OCI-LY7 (cell line): ENCODE results near the gene CALCB. TPM values are rescaled to one million over a fixed set of nuclear protein-coding genes. Genes with fewer than 3 reads are reported as not detected.

Experiments
- BruUV-seq: library from RNA; stranded (reverse); fragments of 400-500 nt; replicated peaks from 2 replicates; lab custom pipeline; 2021; lab: Mats Ljungman, UMichigan
- CTCF ChIA-PET: fragments of 300-600 bp; sonication (Branson Sonifier 250); formaldehyde crosslinking; loops from one replicate; lab custom pipeline; 2022; ENCODE audit warnings: antibody characterized with exemption; ENCODE audit not compliant: unreplicated experiment; lab: Charles Lee
- POLR2A ChIA-PET: fragments of 300-600 bp; sonication (Branson Sonifier 250); formaldehyde crosslinking; loops from one replicate; lab custom pipeline; 2022; ENCODE audit warnings: antibody characterized with exemption; lab: Charles Lee
- DNase-seq: peaks from one replicate; pipeline ENCODE4 v3.0.0-alpha.2; 2015; ENCODE audit warnings: low spot score
- H2AFZ ChIP-seq: fragments of 200-600 bp; sonication (generic), shearing (Covaris generic); 2 replicates; pipeline ENCODE4 v1.6.1; 2014; ENCODE audit warnings: mild to moderate bottlenecking, antibody characterized with exemption, low read length, moderate library complexity
- H3K27ac ChIP-seq: fragments of 200-600 bp; sonication (generic); 2 replicates; pipeline ENCODE4 v1.5.1; 2014; ENCODE audit warnings: mixed run types, low read depth, mild to moderate bottlenecking, moderate library complexity, low read length, inconsistent platforms; ENCODE audit not compliant: poor library complexity, severe bottlenecking
- H3K36me3 ChIP-seq: fragments of 200-600 bp; sonication (generic); 2 replicates; pipeline ENCODE4 v1.6.1; 2014; ENCODE audit warnings: mild to moderate bottlenecking, antibody characterized with exemption, low read length, moderate library complexity, mixed read lengths; ENCODE audit not compliant: insufficient read depth
- H3K4me1 ChIP-seq: fragments of 200-600 bp; sonication (generic); 2 replicates; pipeline ENCODE4 v1.5.1; 2014; ENCODE audit warnings: mild to moderate bottlenecking, low read length; ENCODE audit not compliant: insufficient read depth, poor library complexity, severe bottlenecking
- H3K4me2 ChIP-seq: fragments of 200-600 bp; sonication (generic); 2 replicates; pipeline ENCODE4 v1.6.1; 2014; ENCODE audit warnings: mild to moderate bottlenecking, low read length
- H3K4me3 ChIP-seq: fragments of 200-600 bp; sonication (generic); 2 replicates; pipeline ENCODE4 v1.5.1; 2014; ENCODE audit warnings: mild to moderate bottlenecking, low read depth, low read length; ENCODE audit not compliant: poor library complexity, severe bottlenecking
- H3K79me2 ChIP-seq: fragments of 200-600 bp; sonication (generic); 2 replicates; pipeline ENCODE4 v1.6.1; 2016; ENCODE audit warnings: low read depth, mild to moderate bottlenecking, low read length, moderate library complexity, mixed read lengths; ENCODE audit not compliant: insufficient read depth
- H3K9me2 ChIP-seq: fragments of 200-600 bp; sonication (generic); 2 replicates; pipeline ENCODE4 v1.6.1; 2016; ENCODE audit warnings: mild to moderate bottlenecking, low read length, mixed read lengths; ENCODE audit not compliant: insufficient read depth
- H3K9me3 ChIP-seq: fragments of 200-600 bp; sonication (generic); 2 replicates; pipeline ENCODE4 v1.6.1; 2014; ENCODE audit warnings: mild to moderate bottlenecking, mixed run types, low read length, mixed read lengths
- H4K20me1 ChIP-seq: fragments of 200-600 bp; sonication (generic); 2 replicates; pipeline ENCODE4 v1.6.1; 2014; ENCODE audit warnings: mild to moderate bottlenecking, antibody characterized with exemption, low read length, moderate library complexity, mixed read lengths; ENCODE audit not compliant: insufficient read depth
- CTCF ChIP-seq: fragments of 200-600 bp; sonication (generic); conservative IDR thresholded peaks from 2 replicates; pipeline ENCODE4 v1.5.1; 2014; ENCODE audit warnings: mild to moderate bottlenecking, antibody characterized with exemption, low read length, moderate library complexity, mixed read lengths
- EZH2phosphoT487 ChIP-seq: fragments of 200-600 bp; sonication (generic); IDR thresholded peaks from 2 replicates; pipeline ENCODE4 v1.6.1; 2018; ENCODE audit warnings: low read depth, borderline replicate concordance, mild to moderate bottlenecking, mixed run types, antibody characterized with exemption, low read length, moderate library complexity, mixed read lengths
- intact Hi-C: fragments of 100-400 bp; cut with micrococcal nuclease; formaldehyde crosslinking; loops from one replicate; pipeline ENCODE4 v1.10.0; 2022; ENCODE audit not compliant: unreplicated experiment
- total RNA-seq, 2 experiments: library from RNA; depleted of rRNA in 1 of 2; stranded (reverse); fragments of >200 nt in 1 of 2; shearing (Covaris generic) in 1 of 2; gene quantifications; 2 replicates each; pipeline ENCODE4 v1.2.3, GENCODE V29; 2014 to 2022

The CALCB gene
- total RNA-seq, 2 experiments from 2014 or later, result 0.44 TPM; not detected in 1

DNA sequence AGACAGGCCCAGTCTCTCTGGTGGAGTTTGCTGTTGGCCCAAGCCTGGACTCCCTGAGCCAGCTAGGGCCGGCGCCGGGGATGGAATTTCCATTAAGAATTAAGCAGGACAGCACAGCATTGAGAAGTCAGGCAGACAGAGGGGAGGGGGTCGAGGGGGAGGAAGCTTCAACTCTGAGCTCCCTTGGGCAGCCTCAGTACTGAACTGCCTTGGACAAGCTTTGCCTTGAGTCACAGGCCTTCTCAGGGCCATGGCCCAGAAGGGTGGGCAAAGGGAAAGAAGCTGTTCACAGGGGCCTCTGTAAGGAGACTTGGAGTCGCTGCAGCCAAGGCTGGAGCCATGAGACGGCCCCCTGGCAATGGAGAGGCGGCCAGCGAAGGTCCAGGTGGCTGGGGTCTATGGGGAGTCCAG lies 38.7 kb downstream of the CALCB start:
- Histone ChIP-seq H3K4me1 (peaks cover 74% of the 10 kb centered on the region), H2AFZ (no peak overlapping the region), H3K9me2 (no peaks in the 10 kb centered on the region)

GRCh38 chr11:15113381-15113780 lies 40.0 kb downstream of the CALCB start:
- H2AFZ ChIP-seq, result no peak overlapping the region
- peak overlapping the region; percentile 49 for H3K4me2 ChIP-seq
- intact Hi-C loops, result loop anchor here (2.0 kb wide), 1 partner anchor 207 kb away; no protein-coding TSS in a partner anchor
- no peaks in the 10 kb centered on the region for H4K20me1 ChIP-seq
- peaks cover 62% of the 10 kb centered on the region for H3K4me1 ChIP-seq
- peak; percentile 87 for DNase-seq
- no TSS peak for BruUV-seq
- no peak for TF ChIP-seq EZH2phosphoT487
- no peak for TF ChIP-seq CTCF
- H3K9me3 ChIP-seq, result no peaks in the 10 kb centered on the region
- no peaks in the 10 kb centered on the region for H3K9me2 ChIP-seq
- H3K27ac ChIP-seq, result peak overlapping the region; percentile 36
- ChIA-PET POLR2A (interaction anchor here (0.6 to 1.0 kb wide), 2 partner anchors 12 to 13 kb away, joined by 5 read pairs; no protein-coding TSS in a partner anchor), CTCF (interaction anchor here (0.6 to 1.1 kb wide), 2 partner anchors 206 to 256 kb away, joined by 3 read pairs; no protein-coding TSS in a partner anchor)
- peak overlapping the region; percentile 3 for H3K4me3 ChIP-seq
- H3K79me2 ChIP-seq, result no peaks in the 10 kb centered on the region
- no peaks in the 10 kb centered on the region for H3K36me3 ChIP-seq

More for the DNA sequence above, 38.7 kb downstream of the CALCB start:
- H3K9me3 ChIP-seq, result no peaks in the 10 kb centered on the region
- POLR2A ChIA-PET, result interaction anchor here (0.9 to 1.2 kb wide), 4 partner anchors 9 to 27 kb away, joined by 3 to 6 read pairs (median 4); no protein-coding TSS in a partner anchor
- DNase-seq, result no peak
- no TSS peak for BruUV-seq
- H3K4me2 ChIP-seq, result peak overlapping the region; percentile 49
- TF ChIP-seq EZH2phosphoT487, result no peak
- TF ChIP-seq CTCF, result no peak
- H3K27ac ChIP-seq, result no peak overlapping the region
- H4K20me1 ChIP-seq, result no peaks in the 10 kb centered on the region
- CTCF ChIA-PET, result interaction anchor here (1.1 kb wide), 1 partner anchor 11 kb away, joined by 3 read pairs; no protein-coding TSS in a partner anchor
- no peaks in the 10 kb centered on the region for H3K36me3 ChIP-seq
- no peak overlapping the region for H3K4me3 ChIP-seq
- H3K79me2 ChIP-seq, result no peaks in the 10 kb centered on the region
- intact Hi-C loops, result loop anchor here (2.0 kb wide), 1 partner anchor 205 kb away; no protein-coding TSS in a partner anchor
